SW 1271 (cell line): ENCODE results near the gene SMIM35.
"Not testable (repeated sequence)": the region's sequence is repeated elsewhere in the genome, so short reads cannot be mapped to it uniquely, and the experiment has no call there.

Experiments used
- DNase-seq, 2 experiments: peaks; one replicate each; lab custom pipeline; 2025; lab: John Stamatoyannopoulos, UW

The SMIM35 gene

DNA sequence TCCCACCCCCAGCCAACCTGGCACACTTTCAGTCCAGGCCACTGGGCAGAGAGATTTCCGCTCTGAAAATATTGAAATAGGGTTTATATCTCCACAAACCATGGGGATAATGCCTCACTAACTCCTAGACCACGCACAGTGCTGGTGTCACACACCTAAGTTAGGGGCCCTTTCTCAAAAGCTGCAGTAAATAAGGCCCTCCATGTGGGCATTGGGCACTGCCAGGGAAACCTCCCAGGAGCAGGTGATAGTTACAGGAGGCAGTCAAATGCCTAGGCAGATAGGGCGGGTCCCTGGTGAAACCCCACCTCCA is 103.6 kb downstream of the SMIM35 start:
- no peak for DNase-seq

DNA sequence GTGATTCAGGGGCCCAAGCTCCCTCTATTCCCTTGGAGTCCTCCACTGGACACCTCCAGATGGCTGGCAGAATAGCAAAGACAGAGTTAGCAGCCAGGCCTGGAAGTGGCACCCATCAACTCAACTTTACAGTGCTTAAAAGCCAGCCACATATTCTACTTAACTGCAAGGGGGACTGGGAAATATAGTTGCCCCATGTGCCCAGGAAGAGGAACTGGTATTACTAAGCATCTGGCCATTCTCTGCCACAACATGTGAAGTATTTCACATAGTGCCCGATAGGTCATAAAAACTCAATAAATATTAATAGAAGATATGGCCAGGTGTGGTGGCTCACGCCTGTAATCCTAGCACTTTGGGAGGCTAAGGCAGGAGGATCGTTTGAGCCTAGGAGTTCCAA is 106.0 kb downstream of the SMIM35 start:
- DNase-seq, result no peak

GRCh38 chr11:117980280-117980679 is 106.5 kb downstream of the SMIM35 start:
- no peak for DNase-seq

GRCh38 chr11:117979481-117980211 is 107.1 kb downstream of the SMIM35 start:
- DNase-seq, result no peak

- no peak for DNase-seq
These were observed 107.8 kb downstream of the SMIM35 start for GRCh38 chr11:117978991-117979390.

GRCh38 chr11:117978291-117978910 is 108.4 kb downstream of the SMIM35 start:
- DNase-seq, result not testable (repeated sequence)

DNA sequence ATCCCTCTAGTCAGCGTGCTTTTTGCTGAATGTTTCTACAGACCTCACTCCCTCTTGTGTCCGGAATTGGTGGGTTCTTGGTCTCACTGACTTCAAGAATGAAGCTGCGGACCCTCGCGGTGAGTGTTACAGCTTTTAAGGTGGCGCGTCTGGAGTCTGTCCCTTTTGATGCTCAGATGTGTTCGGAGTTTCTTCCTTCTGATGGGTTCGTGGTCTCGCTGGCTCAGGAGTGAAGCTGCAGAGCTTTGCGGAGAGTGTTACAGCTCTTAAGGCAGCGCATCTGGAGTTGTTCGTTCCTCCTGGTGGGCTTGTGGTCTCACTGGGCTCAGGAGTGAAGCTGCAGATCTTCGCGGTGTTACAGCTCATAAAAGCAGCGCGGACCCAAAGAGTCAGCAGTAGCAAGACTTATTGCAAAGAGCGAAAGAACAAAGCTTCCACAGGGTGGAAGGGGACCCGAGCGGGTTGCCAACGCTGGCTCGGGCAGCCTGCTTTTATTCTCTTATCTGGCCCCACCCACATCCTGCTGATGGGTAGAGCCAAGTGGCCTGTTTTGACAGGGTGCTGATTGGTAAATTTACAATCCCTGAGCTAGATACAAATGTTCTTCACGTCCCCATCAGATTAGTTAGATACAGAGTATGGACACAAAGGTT is 109.0 kb downstream of the SMIM35 start:
- DNase-seq, result not testable (repeated sequence)

DNA sequence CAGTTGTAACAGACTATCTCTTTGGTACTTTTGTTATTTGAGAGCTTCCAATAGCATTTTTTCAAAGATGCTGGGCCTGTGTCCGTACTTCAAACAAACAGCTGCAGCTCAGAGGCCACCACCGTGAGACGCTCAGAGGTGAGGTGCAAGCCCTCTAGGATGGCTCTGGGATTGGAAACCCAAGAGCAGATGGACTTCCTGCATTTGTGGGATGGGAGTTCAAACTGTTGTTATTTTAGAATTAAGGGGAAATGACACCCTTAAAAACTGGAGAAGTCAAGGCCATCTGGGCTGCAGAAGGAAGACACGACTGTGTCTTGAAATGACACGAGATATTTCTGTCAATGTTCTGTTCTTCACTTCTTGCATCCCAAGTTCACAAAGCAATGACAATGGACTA is 109.7 kb downstream of the SMIM35 start:
- DNase-seq, result no peak

- no peak for DNase-seq
These were observed 110.3 kb downstream of the SMIM35 start for GRCh38 chr11:117976445-117976844.

- DNase-seq, result no peak
These were observed 113.3 kb downstream of the SMIM35 start for GRCh38 chr11:117973503-117973860.

DNA sequence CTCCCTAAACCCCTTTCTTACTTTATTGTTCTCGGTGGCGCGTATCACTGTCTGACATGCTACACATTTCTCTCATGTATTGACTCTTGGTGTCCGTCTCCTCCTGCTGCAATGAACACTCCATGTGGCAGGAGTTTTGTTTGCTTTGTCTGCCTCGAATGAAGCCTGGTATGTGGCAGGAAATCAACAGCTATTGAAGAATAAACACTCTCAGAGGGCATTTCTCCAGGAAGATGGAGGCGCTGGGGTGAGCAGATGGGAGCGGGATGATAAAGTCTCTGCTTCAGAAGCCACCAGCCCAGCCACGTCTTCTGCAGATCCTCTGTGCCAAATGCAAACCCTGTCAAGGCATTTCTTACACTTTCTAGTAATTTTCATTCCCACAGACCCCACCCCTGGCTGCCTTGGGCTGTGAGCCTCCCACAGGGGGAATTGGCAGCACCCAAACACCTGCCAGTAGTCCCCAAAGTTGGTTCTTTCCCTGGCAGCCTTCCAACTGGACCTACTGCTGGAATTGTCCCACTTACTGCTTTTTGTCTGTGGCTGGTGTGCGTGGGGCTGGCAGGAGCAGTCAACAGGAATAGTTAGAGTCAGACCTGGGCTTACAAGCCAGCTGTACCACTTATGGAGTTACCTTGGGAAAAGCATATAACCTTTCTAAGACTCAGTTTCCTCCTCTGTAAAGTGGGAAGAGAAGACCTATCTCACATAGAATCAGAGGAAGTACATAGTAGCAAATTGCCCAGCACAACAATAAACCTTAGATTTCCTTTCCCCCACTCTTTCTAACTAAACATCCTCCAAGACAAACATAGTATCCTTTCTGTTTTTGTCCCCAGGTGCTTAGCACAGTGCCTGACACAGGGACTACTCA is 113.9 kb downstream of the SMIM35 start:
- DNase-seq, result no peak

DNA sequence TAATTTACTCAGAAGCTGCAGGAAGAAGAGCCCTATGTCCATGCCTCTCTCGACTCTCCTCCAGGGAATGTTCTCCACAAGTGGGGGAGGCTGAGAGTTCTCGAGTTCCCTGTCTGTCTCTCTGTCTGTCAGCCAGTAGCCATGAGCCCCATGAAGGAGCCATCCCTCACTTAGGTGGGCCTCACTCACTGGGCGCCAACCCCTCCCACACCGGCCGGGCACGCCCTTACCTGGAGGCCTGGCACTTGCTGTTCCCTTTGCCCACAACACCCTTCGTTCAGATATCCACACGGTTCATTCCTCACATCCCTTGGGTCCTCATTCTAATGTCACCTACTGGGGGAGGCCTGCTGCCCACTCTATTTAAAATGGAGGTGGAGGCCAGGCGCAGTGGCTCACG is 114.7 kb downstream of the SMIM35 start:
- no peak for DNase-seq

DNA sequence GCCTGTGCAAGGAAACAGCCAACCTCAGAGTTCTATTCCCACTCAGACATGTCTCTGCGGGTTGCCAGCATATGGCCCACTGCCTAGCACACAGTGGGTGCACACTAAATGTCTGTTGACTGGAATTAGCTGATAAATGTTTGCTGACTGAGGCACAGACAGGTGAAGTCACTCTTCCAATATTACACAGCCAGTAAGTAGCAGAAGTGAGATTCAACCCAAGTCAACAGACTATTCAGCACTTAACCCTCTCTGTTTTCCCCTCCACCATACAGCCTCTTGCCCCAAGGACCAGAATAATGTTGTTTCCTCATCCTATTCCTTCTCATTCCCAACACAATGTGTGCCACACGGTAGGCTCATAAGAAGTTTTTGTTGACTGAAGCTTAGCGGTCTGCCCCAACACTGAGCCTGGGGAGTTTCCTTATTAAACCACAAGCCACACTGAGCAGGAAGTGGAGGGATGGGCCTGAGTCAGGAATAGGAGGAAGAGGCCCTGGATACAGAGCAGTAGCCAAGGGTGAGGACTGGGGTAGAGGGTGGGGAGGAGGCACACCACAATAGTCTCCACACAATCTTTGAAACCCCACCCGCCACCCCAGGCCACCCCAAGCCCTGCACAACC is 116.3 kb downstream of the SMIM35 start:
- DNase-seq, result no peak

GRCh38 chr11:117969160-117969991 is 117.4 kb downstream of the SMIM35 start:
- no peak for DNase-seq

- no peak for DNase-seq
These were observed 119.9 kb downstream of the SMIM35 start for GRCh38 chr11:117966908-117967307.

GRCh38 chr11:117962826-117963225 is 123.9 kb downstream of the SMIM35 start:
- no peak for DNase-seq

- DNase-seq, result no peak
These were observed 124.9 kb downstream of the SMIM35 start for GRCh38 chr11:117961896-117962295.

- DNase-seq, result no peak
These were observed 126.4 kb downstream of the SMIM35 start for GRCh38 chr11:117960406-117960805.

- DNase-seq, result no peak
These were observed 127.2 kb downstream of the SMIM35 start for GRCh38 chr11:117959438-117960149.

- DNase-seq, result no peak
These were observed 127.8 kb downstream of the SMIM35 start for GRCh38 chr11:117958949-117959348.
